ENCODE results near the gene PPIL6.
"Not testable (repeated sequence)": the region's sequence is repeated elsewhere in the genome, so short reads cannot be mapped to it uniquely, and the experiment has no call there.

DNA sequence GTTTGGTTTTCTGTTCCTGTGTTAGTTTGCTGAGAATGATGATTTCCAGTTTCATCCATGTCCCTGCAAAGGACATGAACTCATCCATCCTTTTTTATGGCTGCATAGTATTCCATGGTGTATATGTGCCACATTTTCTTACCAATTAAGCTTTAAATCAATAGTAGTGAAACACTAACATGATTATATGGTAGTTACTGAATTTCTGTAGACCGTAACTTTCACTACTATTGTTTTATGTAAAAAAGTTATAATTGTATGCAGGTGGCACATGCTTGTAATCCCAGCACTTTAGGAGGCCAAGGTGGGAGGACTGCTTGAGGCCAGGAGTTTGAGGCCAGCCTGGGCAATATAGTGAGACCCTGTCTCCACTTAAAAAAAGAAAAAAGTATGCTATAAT lies 20.8 kb upstream of the PPIL6 start:
- TF ChIP-seq, protein P1, sequence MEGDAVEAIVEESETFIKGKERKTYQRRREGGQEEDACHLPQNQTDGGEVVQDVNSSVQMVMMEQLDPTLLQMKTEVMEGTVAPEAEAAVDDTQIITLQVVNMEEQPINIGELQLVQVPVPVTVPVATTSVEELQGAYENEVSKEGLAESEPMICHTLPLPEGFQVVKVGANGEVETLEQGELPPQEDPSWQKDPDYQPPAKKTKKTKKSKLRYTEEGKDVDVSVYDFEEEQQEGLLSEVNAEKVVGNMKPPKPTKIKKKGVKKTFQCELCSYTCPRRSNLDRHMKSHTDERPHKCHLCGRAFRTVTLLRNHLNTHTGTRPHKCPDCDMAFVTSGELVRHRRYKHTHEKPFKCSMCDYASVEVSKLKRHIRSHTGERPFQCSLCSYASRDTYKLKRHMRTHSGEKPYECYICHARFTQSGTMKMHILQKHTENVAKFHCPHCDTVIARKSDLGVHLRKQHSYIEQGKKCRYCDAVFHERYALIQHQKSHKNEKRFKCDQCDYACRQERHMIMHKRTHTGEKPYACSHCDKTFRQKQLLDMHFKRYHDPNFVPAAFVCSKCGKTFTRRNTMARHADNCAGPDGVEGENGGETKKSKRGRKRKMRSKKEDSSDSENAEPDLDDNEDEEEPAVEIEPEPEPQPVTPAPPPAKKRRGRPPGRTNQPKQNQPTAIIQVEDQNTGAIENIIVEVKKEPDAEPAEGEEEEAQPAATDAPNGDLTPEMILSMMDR (IDR thresholded peaks at IDR 0.05) = not testable (repeated sequence)
- not testable (repeated sequence) for TF ChIP-seq EZH2 (IDR thresholded peaks at IDR 0.05; ENCODE audit: borderline replicate concordance, insufficient read depth, low read depth, low read length, poor library complexity, severe bottlenecking)
